Naive thymus-derived CD4-positive, alpha-beta T cell (primary cell): ENCODE measurements around the gene NANOS1. TPM values are rescaled to one million over a fixed set of nuclear protein-coding genes. Genes with fewer than 3 reads are reported as not detected.
A peak's percentile ranks its signal among the peaks of the same experiment; 100 is the strongest.

Experiments
- ATAC-seq: fragments of 150-1000 bp; cut with Tn5 transposase; 2 replicates; pipeline ENCODE4 v1.10.0; 2021; ENCODE audit warnings: mild to moderate bottlenecking, moderate library complexity
- CTCF ChIA-PET: fragments of 350-600 bp; sonication (Branson Sonifier 250); formaldehyde crosslinking; loops from one replicate; lab custom pipeline; 2021; ENCODE audit warnings: antibody characterized with exemption; lab: Charles Lee
- POLR2A ChIA-PET: fragments of 350-600 bp; sonication (Branson Sonifier 250); formaldehyde crosslinking; loops from one replicate; lab custom pipeline; 2021; ENCODE audit warnings: antibody characterized with exemption, inconsistent platforms; lab: Charles Lee
- DNase-seq, 9 donors: peaks; one replicate each; pipeline versions ENCODE4 v3.0.0 to v3.0.0-alpha.2; 2020 to 2022; ENCODE audit warnings: mixed read lengths in 1 of 9
- H3K27ac ChIP-seq: one replicate; pipeline ENCODE4 v1.7.0; 2013; ENCODE audit warnings: mild to moderate bottlenecking, low read depth, low read length, moderate library complexity
- H3K27me3 ChIP-seq, 2 donors: one replicate each; pipeline ENCODE4 v1.7.0; 2013; ENCODE audit warnings: low read length in 2 of 2, mild to moderate bottlenecking in 2 of 2, moderate library complexity in 2 of 2; ENCODE audit not compliant: control insufficient read depth in 2 of 2, insufficient read depth in 2 of 2
- H3K36me3 ChIP-seq, 3 experiments: 1 replicate in 2 of 3; 2 replicates in 1 of 3; pipeline ENCODE4 v1.7.0; 2013; ENCODE audit warnings: low read length in 3 of 3, mild to moderate bottlenecking in 3 of 3, moderate library complexity in 1 of 3; ENCODE audit not compliant: insufficient read depth in 3 of 3, control insufficient read depth in 2 of 3
- H3K4me1 ChIP-seq, 2 donors: one replicate each; pipeline ENCODE4 v1.7.0; 2013; ENCODE audit warnings: low read length in 2 of 2, mild to moderate bottlenecking in 2 of 2, moderate library complexity in 1 of 2; ENCODE audit not compliant: control insufficient read depth in 2 of 2, insufficient read depth in 2 of 2
- H3K4me3 ChIP-seq: 2 replicates; pipeline ENCODE4 v1.7.0; 2013; ENCODE audit warnings: mild to moderate bottlenecking, low read length
- H3K9me3 ChIP-seq, 3 experiments: 1 replicate in 2 of 3; 2 replicates in 1 of 3; pipeline ENCODE4 v1.7.0; 2013; ENCODE audit warnings: low read length in 3 of 3; ENCODE audit not compliant: control insufficient read depth in 2 of 3
- H3K27ac Mint-ChIP-seq, 9 donors: one replicate each; pipeline ENCODE4 v1.8.0; 2020 to 2022; ENCODE audit warnings: mixed read lengths in 9 of 9, mild to moderate bottlenecking in 8 of 9, moderate library complexity in 5 of 9, inconsistent platforms in 2 of 9
- H3K27me3 Mint-ChIP-seq, 5 donors: one replicate each; pipeline ENCODE4 v1.8.0; 2021 to 2022; ENCODE audit warnings: mixed read lengths in 5 of 5, mild to moderate bottlenecking in 1 of 5
- H3K36me3 Mint-ChIP-seq, 5 donors: one replicate each; pipeline ENCODE4 v1.8.0; 2020 to 2022; ENCODE audit warnings: mixed read lengths in 5 of 5, mild to moderate bottlenecking in 3 of 5, inconsistent platforms in 1 of 5
- H3K4me1 Mint-ChIP-seq, 7 donors: one replicate each; pipeline ENCODE4 v1.8.0; 2020 to 2022; ENCODE audit warnings: mixed read lengths in 7 of 7, mild to moderate bottlenecking in 3 of 7, inconsistent platforms in 1 of 7
- H3K4me3 Mint-ChIP-seq, 10 donors: one replicate each; pipeline ENCODE4 v1.8.0; 2020 to 2022; ENCODE audit warnings: mild to moderate bottlenecking in 10 of 10, mixed read lengths in 10 of 10, moderate library complexity in 6 of 10, inconsistent platforms in 2 of 10
- H3K9me3 Mint-ChIP-seq, 11 donors: one replicate each; pipeline ENCODE4 v1.8.0; 2020 to 2022; ENCODE audit warnings: mixed read lengths in 11 of 11, mild to moderate bottlenecking in 4 of 11, inconsistent platforms in 1 of 11, moderate library complexity in 1 of 11
- intact Hi-C, 2 donors: fragments of 100-400 bp; cut with micrococcal nuclease; formaldehyde crosslinking; loops; one replicate each; pipeline ENCODE4 v1.15.1; 2023
- polyA plus RNA-seq, 2 donors: library from polyadenylated mRNA; unstranded; fragments of 300-500 nt; fragmentation: Illumina TruSeq; gene quantifications; one replicate each; pipeline ENCODE4 v1.2.3, GENCODE V29; 2021
- total RNA-seq, 6 experiments: library from RNA in 5 of 6; stranded (reverse) in 5 of 6; gene quantifications; 1 replicate in 5 of 6; 2 replicates in 1 of 6; pipeline ENCODE4 v1.2.3 and lab custom pipeline; 2021 to 2026

Gene NANOS1
- total and polyA plus RNA-seq, 7 experiments from 2014 or later: 0.10 to 0.45 (median 0.22) TPM; not detected in 3

DNA sequence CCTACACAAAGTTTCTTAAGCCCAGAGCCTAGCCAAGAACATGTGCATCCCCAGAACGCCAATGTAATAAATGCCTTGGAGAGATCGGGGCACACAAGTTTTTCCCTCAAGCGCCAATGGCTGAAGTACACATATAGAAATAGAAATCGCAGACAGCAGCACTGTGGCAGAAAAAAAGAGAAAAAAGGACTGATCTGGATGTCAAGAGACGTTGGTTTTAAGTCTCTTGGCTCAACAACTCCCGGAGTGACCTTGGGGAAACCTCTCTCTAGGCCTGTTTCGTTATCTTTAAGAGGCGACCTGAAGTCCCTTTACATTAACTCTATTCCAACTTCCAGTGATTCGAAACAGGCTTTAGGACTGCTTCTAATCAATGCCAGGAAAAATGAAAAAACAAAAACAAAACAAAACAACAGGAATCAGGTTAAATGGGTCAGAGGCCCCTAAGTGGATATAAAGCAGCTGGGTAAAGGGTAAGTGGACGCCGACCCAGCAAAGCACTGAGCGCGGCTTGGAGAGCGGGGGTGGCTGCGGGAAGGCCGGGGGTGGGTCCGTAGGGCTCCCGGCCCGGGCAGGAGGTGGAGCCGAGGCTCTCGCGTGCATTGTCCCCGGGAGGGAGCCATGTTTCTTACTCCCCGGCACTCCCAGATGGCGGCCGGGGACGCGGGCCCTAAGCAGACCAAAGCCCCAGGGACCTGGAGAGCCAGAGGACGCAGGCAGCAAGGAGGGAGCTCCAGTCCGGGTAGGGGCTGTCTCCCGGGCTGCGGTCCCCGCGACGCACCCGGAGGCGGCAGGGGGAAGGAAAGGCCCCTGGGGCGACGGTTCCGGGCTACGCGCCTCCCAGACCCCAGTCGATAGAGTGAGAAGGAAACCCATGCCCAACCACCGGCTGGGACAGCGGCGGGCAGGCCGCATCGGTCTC, 50.3 kb downstream of the NANOS1 start:
- peak in 4 of 9 donors; percentile 12 to 78 (median 52) for DNase-seq
- ChIA-PET POLR2A (interaction anchor here (0.6 to 6.7 kb wide), 10 partner anchors 11 to 790 kb away, joined by 3 to 53 read pairs (median 4); partner anchors contain the start of genes DENND10 and INPP5F), CTCF (no interaction called here)
- Histone ChIP-seq H3K27ac (peak overlapping the region; percentile 91), H3K36me3 (peaks cover 0 to 8% (median 0%) of the 10 kb centered on the region in 3 experiments), H3K4me3 (peak overlapping the region; percentile 83), H3K9me3 (no peaks in the 10 kb centered on the region), H3K4me1 (peaks cover 6 to 26% of the 10 kb centered on the region in 2 donors), H3K27me3 (no peaks in the 10 kb centered on the region)
- Mint-ChIP-seq H3K27me3 (peaks cover 0 to 2% (median 0%) of the 10 kb centered on the region in 5 donors), H3K36me3 (peaks cover 0 to 28% (median 0%) of the 10 kb centered on the region in 5 donors), H3K4me1 (peaks cover 25 to 59% (median 50%) of the 10 kb centered on the region in 7 donors), H3K27ac (peak overlapping the region; percentile 93 to 100 (median 98)), H3K9me3 (peaks cover 0 to 6% (median 0%) of the 10 kb centered on the region in 11 donors), H3K4me3 (peak overlapping the region; percentile 86 to 99 (median 98))
- intact Hi-C loops: loop anchor here (1.0 to 10.0 kb wide), 18 partner anchors 11 to 795 kb away; partner anchors contain the start of genes DENND10 (in 2 of the 2), MCMBP (in 2 of the 2), PRDX3 (in 2 of the 2) and SFXN4 (in 2 of the 2)
- ATAC-seq: peak; percentile 69

DNA sequence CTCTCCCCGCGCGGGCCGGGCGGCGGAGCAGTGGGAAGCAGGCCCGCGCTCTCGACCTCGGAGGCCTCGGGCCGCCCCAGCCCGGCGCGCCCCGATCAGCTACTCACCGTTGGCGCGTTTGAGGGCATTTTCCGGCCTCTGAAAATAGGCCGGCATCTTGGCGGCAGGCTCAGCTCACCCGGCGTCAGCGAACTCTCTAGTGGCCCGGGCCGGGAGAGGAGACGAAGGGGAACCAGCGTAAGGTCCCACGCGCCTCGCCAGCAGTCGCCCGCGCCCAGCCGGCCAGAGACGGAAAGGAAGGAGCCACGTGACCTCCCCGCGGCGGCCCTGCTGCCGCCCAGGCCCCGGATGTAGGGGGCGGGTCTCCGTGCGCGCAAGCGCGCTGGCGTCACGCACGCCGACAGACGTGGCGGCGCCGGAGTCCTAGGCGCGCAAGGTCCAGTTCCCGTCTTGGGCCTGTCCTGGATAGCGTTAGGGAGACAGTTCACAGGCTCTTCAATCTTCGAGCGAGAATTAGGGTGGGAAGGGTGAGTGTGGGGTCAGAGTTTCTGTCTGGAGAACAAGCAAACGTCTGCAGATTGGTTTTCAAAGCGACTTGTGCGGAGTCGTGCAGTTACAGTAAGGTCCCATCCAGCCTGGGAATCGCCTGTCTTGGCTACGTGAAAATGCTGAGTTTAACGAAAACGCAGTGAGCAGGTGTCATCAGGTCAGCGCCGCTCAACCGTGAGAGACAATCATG, 51.2 kb downstream of the NANOS1 start, which contains the start of gene EIF3A:
Gene EIF3A, minus strand, starts transcription at position 297 of the 739 bp plus-strand sequence. Its CDS starts 141 bp downstream, at position 156.
- intact Hi-C loops: loop anchor here (1.0 to 10.0 kb wide), 18 partner anchors 11 to 794 kb away; partner anchors contain the start of genes DENND10 (in 2 of the 2), MCMBP (in 2 of the 2), PRDX3 (in 2 of the 2) and SFXN4 (in 2 of the 2)
- peak within 1 kb of the TSS; percentile 93 to 100 (median 98) for H3K27ac Mint-ChIP-seq
- ATAC-seq: peak; percentile 90
- peaks cover 0 to 32% (median 0%) of the 10 kb centered on the region in 5 donors for H3K36me3 Mint-ChIP-seq
- Histone ChIP-seq H3K4me3 (peak within 1 kb of the TSS; percentile 83), H3K27ac (peak within 1 kb of the TSS; percentile 91), H3K27me3 (no peaks in the 10 kb centered on the region), H3K36me3 (peaks cover 0 to 8% (median 0%) of the 10 kb centered on the region in 3 experiments), H3K9me3 (no peaks in the 10 kb centered on the region), H3K4me1 (peaks cover 6 to 26% of the 10 kb centered on the region in 2 donors)
- POLR2A ChIA-PET: interaction anchor here (0.6 to 6.7 kb wide), 9 partner anchors 10 to 789 kb away, joined by 3 to 53 read pairs (median 4); partner anchors contain the start of genes DENND10 and INPP5F
- DNase-seq: peak; percentile 87 to 98 (median 93)
- H3K27me3 Mint-ChIP-seq: peaks cover 0 to 2% (median 0%) of the 10 kb centered on the region in 5 donors
- peak within 1 kb of the TSS; percentile 86 to 99 (median 98) for H3K4me3 Mint-ChIP-seq
- peaks cover 28 to 55% (median 45%) of the 10 kb centered on the region in 7 donors for H3K4me1 Mint-ChIP-seq
- CTCF ChIA-PET: no interaction called here
- peaks cover 0 to 6% (median 0%) of the 10 kb centered on the region in 11 donors for H3K9me3 Mint-ChIP-seq

Other genes starting within 250 kb of the NANOS1 start
- 100 to 1,000 TPM in 2 of 5 experiments, 10 to 100 TPM in 3; 87.8 to 137 (median 96.0) TPM for gene EIF3A, start 51.1 kb downstream of the NANOS1 start, total RNA-seq
- 10 to 100 TPM; 40.5 to 60.8 TPM for gene EIF3A, start 51.1 kb downstream of the NANOS1 start, polyA plus RNA-seq
- gene DENND10, start 74.4 kb downstream of the NANOS1 start, total RNA-seq: 10 to 100 TPM; 22.1 to 41.7 (median 28.8) TPM
- gene DENND10, start 74.4 kb downstream of the NANOS1 start, polyA plus RNA-seq: 10 to 100 TPM; 26.3 to 29.1 TPM
- gene SFXN4, start 136.0 kb downstream of the NANOS1 start, total RNA-seq: 10 to 100 TPM; 11.8 to 28.1 (median 23.1) TPM
- gene SFXN4, start 136.0 kb downstream of the NANOS1 start, polyA plus RNA-seq: 10 to 100 TPM; 19.1 to 27.1 TPM
- 100 to 1,000 TPM in 1 of 5 experiments, 10 to 100 TPM in 4; 11.7 to 120 (median 35.4) TPM for gene PRDX3, start 149.1 kb downstream of the NANOS1 start, total RNA-seq
- gene PRDX3, start 149.1 kb downstream of the NANOS1 start, polyA plus RNA-seq: 10 to 100 TPM; 70.7 to 87.5 TPM
- 10 to 100 TPM; 20.3 to 45.2 (median 34.2) TPM for gene GRK5, start 177.9 kb downstream of the NANOS1 start, total RNA-seq
- 10 to 100 TPM; 16.4 to 30.3 TPM for gene GRK5, start 177.9 kb downstream of the NANOS1 start, polyA plus RNA-seq